ENCODE data around the gene PML. TPM values are rescaled to one million over a fixed set of nuclear protein-coding genes. Genes with fewer than 3 reads are reported as not detected.
"Not testable (repeated sequence)": the region's sequence is repeated elsewhere in the genome, so short reads cannot be mapped to it uniquely, and the experiment has no call there.

Gene PML
- total RNA-seq, 1 experiment from 2014 or later: 78.6 TPM

GRCh38 chr15:74038707-74039655 is 44.5 kb downstream of the PML start:
- no peak for DNase-seq (ENCODE audit: low read depth)

GRCh38 chr15:74039656-74040010 is 45.1 kb downstream of the PML start:
- no peak for DNase-seq (ENCODE audit: low read depth)

DNA sequence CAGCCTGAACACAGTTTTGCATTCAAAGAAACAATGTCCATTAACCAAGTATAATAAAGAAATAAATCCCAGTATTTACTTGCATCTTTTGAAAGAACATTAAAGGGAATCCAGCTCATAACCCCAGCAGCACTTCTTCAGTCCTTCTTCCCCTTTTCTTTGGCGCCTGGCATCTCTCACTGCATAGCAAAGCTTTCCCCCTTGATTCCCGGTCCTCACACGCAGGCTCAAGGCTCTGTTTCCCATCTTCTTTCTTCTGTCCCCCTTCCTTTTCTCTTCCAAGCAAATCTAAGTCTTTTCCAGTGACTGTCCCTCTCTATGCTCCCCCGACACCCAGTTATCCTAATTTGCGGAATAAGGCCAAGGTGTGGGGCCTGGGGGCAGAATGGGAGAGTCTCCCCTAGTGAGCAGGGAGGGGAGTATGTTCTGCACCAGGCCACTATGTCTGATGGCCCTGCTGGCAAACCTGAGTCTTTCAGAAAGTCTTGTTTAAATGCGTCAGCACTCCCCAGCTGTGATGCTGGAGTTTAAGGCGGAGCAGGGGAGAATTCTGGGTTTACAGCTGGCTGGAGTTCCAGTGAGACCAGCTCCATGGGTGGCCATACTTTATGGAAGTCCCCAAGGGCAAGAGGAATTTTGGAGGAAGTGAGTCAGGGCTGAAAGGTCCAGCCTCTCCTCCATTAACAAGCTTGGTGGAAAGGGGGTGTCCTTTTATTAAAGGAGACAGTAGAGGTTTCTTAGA is 45.8 kb downstream of the PML start:
- peak; percentile 89 for DNase-seq (ENCODE audit: low read depth)

DNA sequence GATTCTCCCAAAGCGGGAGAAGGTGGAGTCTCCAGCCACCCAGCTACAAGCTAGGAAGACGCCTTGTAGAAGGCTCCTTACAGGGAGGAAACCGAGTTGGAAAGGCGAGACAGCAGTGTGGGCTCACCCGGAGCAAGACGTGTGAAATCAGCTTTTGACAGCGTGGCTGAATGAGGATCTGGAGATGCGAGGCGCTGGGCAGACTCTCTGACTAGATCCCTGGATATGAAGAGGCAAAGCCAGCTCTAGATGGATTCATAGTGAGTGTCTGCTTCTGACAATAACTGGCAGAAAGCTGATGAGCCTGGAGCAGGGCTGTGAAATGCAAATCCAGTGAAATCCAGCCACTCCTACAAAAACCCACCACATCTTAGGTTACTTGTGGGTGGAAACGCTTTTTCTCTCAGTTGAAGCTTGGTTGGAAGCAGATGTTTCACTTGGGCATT is 46.8 kb downstream of the PML start:
- no peak for DNase-seq (ENCODE audit: low read depth)

GRCh38 chr15:74041777-74042435 is 47.4 kb downstream of the PML start:
- DNase-seq (ENCODE audit: low read depth): no peak

DNA sequence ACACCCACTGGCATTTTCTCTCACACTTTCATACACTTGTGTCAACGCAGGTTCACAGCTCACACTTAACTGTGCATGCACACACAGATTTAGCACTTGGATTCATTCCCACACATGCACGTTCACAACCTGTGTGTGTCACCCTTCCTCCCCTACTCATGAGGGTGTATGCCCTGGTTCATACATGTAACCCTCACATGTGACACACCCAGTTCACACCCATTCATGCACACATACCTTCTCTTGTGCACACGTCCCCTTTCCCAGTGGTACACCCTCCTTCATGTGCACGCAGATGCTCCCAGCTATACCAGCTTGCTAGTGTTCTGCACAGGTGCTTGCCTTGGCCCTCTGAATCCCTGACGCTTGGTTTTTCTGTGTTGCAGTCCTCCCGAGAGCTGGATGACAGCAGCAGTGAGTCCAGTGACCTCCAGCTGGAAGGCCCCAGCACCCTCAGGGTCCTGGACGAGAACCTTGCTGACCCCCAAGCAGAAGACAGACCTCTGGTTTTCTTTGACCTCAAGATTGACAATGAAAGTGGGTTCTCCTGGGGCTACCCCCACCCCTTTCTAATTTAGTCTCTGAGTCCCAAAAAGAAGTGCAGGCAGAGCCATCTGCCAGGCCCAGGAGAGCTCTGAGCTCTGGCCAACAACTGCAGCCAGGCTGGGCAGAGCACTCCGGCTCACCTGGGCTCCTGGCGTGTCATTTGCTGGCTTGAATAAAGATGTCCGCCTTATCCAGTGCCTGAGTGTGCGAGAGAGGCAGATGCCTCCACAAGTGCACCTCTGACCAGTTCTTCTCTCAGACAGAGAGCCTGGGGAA is 48.3 kb downstream of the PML start:
- no peak for DNase-seq (ENCODE audit: low read depth)

DNA sequence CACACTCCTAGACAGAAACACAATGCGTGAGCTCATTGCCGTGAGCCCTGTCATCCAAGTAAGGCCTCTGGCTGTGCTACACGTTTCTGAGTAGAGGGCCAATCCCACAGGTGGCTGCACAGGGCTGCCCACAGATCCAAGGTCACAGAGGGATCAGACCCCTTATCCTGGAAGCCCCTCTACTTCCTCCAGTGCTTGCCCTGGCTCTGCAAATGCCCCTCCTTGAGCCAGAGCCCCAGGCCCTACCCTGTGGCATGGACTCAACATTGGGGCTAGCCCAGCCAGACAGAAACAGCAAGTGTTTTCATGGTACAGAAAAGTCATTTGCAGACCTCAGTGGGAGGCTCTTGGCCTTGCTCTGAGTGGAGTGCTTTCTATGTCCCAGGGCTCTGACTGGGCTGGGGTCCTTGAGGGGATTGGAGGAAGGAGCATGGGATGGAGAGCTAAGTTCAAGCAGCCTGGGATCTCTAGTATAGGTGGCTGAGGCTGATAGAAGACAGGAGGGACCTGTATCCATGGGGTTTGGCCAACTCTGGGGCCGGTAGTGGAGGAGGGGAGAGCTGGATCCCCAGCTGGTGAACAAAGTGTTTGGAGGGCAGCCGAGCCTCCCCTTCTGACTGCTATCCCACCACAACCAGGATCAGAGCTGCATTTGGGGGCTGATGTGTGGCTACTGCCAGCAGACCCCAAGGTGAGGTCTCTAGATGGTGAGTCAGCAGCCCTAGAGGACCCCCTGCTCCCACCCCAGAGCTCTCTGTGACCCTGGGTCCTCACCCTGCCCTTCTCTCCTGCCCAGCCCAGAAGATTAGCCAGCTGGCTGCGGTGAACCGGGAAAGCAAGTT is 49.1 kb downstream of the PML start:
- DNase-seq (ENCODE audit: low read depth): no peak

DNA sequence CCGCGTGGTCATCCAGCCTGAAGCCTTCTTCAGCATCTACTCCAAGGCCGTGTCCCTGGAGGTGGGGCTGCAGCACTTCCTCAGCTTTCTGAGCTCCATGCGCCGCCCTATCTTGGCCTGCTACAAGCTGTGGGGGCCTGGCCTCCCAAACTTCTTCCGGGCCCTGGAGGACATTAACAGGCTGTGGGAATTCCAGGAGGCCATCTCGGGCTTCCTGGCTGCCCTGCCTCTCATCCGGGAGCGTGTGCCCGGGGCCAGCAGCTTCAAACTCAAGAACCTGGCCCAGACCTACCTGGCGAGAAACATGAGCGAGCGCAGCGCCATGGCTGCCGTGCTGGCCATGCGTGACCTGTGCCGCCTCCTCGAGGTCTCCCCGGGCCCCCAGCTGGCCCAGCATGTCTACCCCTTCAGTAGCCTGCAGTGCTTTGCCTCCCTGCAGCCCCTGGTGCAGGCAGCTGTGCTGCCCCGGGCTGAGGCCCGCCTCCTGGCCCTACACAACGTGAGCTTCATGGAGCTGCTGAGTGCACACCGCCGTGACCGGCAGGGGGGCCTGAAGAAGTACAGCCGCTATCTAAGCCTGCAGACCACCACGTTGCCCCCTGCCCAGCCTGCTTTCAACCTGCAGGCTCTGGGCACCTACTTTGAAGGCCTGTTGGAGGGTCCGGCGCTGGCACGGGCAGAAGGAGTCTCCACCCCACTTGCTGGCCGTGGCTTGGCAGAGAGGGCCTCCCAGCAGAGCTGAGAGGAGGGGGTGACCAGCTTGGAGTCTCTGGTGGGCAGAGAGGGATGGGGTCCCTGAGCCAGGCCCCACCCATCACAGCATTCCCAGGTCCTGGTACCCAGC is 50.0 kb downstream of the PML start:
- no peak for DNase-seq (ENCODE audit: low read depth)

GRCh38 chr15:74045184-74045583 is 50.7 kb downstream of the PML start:
- no peak for DNase-seq (ENCODE audit: low read depth)

DNA sequence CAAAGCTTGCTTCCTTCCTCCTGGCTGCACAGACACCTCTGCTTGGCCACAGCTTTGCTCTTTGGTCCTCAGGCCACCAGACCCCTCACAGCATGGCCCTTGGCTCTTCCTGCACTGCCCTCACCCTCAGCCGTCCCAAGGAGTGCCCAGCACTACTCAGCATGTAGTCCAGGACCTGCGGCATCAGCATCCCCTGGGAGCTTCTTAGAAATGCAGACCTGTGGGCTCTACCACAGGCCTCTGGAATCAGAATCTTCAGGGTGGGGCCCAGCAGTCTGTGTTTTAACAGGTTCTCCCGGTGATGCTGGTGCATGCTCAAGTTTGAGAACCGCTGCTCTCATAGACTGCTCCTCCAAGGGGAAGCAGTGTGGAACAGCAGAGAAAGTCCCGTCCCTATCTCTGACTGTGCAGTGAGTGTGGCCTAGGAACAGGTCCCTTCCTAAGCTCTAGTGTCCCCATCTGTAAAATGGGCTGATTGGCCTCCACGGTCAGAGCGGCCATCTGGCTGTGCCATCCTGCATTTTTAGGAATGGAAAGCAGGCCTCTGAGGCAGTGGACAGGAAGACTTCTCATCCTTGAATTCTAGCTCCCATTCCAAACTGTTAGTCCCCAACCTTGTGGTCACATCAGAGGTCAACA is 51.2 kb downstream of the PML start:
- DNase-seq (ENCODE audit: low read depth): no peak

DNA sequence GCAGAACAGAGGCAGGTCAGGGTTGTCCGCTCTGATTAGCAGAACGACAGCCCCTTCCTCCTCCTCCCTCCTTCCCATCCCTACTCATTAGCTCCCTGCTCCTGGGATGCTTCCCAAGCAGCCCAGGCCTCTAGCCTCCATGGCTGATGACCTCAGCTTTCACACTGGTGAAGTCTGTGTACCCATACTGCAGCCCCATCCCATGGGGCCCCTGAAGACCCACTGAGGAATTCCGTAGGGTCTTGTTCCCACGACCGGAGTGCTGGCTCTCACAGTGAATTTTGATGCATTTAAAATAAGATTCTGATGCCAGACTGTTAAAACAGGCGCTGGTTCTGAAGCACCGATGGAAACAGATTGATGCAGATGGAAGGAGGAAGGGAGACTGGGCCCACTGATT is 51.8 kb downstream of the PML start:
- no peak for DNase-seq (ENCODE audit: low read depth)

- DNase-seq (ENCODE audit: low read depth): no peak
Measured at GRCh38 chr15:74050127-74050526, 55.6 kb downstream of the PML start.

DNA sequence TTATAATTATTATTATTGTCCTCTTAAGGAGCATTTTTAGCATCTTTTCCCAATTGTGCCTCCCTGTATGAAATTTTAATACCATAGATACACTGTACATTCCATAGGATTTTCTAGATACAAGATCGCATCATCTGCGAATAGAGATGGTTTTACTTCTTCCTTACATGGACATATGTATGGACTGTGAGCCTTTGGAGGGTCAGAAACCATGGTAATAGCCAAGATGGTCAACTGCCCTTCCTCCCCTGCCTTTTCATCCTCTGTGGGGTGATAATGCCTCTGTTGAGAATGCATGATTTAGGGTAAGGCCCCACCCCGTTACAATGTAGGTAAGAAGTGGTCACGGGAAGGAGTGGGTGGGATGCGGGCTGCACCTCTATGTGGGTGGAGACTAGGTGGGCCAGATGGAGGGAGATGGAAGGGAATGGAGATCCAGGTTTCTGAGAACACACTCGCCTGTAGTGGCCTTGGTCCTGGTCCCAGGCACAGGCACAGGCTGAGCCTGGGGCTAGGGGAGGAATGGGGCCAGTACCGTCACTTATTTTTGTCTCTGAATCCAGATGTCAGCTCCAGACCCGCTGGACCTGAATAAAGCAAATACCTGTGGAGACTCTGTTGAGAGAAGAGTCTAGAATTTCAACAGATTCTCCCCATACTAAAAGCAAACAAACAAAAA is 56.2 kb downstream of the PML start:
- DNase-seq (ENCODE audit: low read depth): no peak

DNA sequence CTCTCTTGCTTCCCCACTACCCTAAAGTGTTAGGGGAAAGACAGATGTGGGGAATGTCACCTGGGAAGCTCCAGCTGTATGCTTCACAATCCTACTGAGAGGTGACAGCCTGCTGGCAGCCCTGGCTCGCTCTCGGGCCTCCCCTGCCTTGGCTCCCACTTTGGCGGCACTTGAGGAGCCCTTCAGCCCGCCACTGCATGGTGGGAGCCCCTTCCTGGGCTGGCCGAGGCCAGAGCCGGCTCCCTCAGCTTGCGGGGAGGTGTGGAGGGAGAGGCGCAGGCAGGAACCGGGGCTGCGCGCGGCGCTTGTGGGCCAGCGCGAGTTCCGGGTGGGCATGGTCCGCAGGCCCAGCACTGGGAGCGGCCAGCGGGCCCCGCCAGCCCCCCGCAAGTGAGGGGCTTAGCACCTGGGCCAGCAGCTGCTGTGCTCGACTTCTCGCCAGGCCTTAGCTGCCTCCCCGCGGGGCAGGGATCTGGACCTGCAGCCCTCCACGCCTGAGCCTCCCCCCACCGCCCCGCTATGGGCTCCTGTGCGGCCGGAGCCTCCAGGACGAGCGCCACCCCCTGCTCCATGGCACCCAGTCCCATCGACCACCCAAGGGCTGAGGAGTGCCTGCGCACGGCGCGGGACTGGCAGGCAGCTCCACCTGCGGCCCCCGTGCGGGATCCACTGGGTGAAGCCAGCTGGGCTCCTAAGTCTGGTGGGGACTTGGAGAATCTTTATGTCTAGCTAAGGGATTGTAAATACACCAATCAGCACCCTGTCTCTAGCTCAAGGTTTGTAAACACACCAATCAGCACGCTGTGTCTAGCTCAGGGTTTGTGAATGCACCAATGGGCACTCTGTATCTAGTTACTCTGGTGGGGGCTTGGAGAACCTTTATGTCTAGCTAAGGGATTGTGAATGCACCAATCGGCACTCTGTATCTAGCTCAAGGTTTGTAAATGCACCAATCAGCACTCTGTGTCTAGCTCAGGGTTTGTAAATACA is 58.0 kb downstream of the PML start:
- not testable (repeated sequence) for DNase-seq (ENCODE audit: low read depth)

DNA sequence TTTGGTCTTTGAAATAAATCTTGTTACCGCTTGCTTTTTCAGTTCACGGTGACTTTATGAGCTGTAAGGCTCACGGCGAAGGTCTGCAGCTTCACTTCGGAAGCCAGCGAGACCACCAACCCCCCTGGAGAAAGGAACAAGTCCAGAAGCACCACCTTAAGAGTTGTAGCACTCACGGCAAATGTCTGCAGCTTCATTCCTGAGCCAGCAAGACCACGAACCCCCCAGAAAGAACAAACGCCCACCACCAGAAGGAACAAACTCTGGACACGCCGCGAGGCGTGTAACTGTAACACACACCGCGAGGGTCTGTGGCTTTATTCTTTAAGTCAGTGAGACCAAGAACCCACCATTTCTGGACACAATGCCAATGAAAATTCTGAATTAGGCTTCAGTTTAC is 59.0 kb downstream of the PML start:
- DNase-seq (ENCODE audit: low read depth): no peak

DNA sequence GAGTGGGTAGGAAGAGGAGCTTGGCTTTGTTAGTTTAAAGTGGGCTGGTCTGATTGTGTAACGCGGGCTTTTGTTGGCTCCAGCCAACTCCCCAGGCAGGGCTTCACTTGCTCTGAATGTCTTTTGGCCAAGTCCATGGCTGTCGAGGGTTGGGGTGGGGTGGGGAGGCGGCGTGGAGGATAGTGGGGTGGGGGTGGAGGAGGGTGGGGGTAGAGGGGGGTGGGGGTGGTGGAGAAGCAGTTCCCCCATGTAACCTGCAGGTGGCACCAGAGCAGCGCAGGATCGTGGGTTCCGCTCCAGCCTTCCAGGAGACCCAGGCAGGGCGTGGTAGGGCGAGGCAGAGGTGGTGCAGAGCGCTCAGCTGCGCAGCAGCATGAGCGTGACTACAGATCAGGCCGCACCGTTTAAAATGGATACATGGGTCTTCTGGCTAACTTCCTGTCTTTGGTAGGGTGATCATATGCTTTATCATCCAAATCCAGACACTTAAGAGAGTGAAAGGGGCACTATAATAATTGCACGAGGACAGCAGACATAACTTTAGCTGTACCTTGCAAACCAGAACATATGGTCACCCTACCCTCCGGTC is 59.5 kb downstream of the PML start:
- peak; percentile 48 for DNase-seq (ENCODE audit: low read depth)

DNA sequence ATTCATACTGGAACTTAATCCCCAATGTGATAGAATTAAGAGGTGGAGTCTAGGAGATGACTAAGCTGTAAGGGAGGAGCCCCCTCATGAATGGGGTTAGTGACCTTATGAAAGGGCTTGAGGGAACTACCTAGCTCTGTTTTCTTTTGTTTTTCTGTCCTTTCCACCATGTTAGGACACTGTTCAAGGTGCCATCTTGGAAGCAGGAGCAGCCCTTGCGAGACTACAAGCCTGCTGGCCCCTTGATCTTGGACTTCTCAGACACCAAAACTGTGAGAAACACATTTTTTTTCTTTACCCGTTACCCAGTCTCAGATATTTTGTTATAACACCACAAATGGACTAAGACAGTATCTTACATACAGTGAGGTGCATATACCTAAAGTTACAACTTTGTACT is 61.3 kb downstream of the PML start:
- DNase-seq (ENCODE audit: low read depth): no peak

Measured in LHCN-M2 (cell line).